ENCODE data around the gene LTBP1. TPM values are rescaled to one million over a fixed set of nuclear protein-coding genes. Genes with fewer than 3 reads are reported as not detected.

LTBP1 gene
- total RNA-seq, 1 donor from 2014 or later: 0.07 TPM

DNA sequence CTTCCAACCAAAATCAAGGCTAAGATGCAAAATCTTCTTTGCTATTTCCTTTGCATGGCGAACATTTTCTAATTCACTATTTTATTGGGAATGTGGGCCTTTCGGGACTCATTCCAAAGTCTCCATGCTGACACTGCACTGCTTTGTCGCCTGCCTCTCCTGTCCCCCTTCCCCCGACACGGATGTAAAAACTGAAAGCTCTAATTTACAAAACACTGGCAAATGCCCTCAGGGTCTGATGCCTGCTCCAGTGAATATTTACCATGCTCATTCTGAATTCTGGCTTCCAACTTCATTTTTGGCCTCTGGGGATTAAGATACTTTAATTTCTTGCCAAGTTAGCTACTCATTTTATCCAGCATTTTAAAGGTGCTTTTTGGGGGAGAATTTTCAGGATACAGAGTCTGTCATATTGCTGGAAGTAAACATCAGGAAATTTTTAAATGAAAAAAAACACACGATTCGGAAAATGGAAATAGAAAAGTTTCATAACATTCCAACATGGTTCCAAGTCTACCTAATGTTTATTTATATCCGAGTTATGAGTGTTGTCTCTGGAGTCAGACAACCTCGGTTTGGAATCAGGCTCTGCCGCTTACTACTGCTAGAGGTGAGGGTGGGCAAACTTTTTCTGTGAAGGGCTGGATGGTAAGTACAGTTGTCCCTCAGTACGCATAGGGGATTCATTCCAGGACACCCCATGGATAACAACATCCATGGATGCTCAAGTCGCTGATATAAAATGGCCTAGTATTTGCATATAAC is 14.6 kb upstream of the LTBP1 start:
- CTCF ChIA-PET: no interaction called here
- intact Hi-C loops (cut with micrococcal nuclease): no loop called here
- no peaks in the 10 kb centered on the region for H3K9me3 Mint-ChIP-seq
- H3K4me3 Mint-ChIP-seq: no peak overlapping the region
- TF ChIP-seq, protein P1, sequence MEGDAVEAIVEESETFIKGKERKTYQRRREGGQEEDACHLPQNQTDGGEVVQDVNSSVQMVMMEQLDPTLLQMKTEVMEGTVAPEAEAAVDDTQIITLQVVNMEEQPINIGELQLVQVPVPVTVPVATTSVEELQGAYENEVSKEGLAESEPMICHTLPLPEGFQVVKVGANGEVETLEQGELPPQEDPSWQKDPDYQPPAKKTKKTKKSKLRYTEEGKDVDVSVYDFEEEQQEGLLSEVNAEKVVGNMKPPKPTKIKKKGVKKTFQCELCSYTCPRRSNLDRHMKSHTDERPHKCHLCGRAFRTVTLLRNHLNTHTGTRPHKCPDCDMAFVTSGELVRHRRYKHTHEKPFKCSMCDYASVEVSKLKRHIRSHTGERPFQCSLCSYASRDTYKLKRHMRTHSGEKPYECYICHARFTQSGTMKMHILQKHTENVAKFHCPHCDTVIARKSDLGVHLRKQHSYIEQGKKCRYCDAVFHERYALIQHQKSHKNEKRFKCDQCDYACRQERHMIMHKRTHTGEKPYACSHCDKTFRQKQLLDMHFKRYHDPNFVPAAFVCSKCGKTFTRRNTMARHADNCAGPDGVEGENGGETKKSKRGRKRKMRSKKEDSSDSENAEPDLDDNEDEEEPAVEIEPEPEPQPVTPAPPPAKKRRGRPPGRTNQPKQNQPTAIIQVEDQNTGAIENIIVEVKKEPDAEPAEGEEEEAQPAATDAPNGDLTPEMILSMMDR (IDR thresholded peaks at IDR 0.05): no peak
- ATAC-seq (ENCODE audit: low read depth) (no peak), DNase-seq (no peak)
- H3K36me3 Mint-ChIP-seq (ENCODE audit: low read depth): no peaks in the 10 kb centered on the region
- POLR2A ChIA-PET: no interaction called here
- H3K27me3 Mint-ChIP-seq: peaks cover 12% of the 10 kb centered on the region
- no peaks in the 10 kb centered on the region for H3K4me1 Mint-ChIP-seq
- H3K27ac Mint-ChIP-seq: no peak overlapping the region

DNA sequence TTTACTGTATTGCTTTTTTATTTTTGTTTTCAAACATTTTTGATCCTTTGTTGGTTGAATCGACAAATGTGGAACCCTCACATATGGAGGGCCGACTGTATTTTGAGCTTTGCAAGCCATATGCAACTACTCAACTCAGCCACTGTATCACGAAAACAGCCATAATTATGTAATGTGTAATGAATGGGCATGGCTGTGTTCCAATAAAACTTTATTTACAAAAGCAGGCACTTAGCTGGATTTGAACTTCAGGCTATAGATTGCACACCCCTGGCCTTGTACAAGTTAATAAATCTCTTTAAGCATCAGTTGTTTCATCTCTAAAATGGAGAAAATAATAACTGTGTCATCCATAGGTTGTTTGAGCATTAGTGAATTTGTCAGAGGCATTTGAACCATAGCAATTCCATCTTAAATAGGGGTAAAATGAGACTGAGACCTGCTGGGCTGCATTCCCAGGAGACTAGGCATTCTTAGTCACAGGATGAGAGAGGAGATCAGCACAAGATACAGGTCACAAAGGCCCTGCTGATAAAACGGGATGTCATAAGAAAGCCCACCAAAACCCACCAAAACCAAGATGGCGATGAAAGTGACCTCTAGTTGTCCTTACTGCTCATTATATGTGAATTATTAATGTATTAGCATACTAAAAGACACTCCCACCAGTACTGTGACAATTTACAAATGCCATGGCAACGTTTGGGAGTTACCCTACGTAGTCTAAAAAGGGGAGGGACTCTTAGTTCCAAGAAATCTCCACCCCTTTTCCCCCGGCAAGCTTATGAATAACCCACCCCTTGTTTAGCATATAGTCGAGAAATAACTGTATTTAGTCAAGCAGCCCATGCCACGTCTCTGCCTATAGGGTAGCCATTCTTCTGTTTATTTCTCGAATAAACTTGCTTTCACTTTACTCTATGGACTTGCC is 13.7 kb upstream of the LTBP1 start:
- intact Hi-C loops (cut with micrococcal nuclease): no loop called here
- ChIA-PET CTCF (no interaction called here), POLR2A (no interaction called here)
- Mint-ChIP-seq H3K27me3 (peaks cover 7% of the 10 kb centered on the region), H3K36me3 (ENCODE audit: low read depth) (no peaks in the 10 kb centered on the region), H3K27ac (no peak overlapping the region), H3K4me1 (no peaks in the 10 kb centered on the region), H3K9me3 (no peaks in the 10 kb centered on the region), H3K4me3 (no peak overlapping the region)
- no peak for DNase-seq
- TF ChIP-seq, protein P1 (IDR thresholded peaks at IDR 0.05): no peak
- no peak for ATAC-seq (ENCODE audit: low read depth)

DNA sequence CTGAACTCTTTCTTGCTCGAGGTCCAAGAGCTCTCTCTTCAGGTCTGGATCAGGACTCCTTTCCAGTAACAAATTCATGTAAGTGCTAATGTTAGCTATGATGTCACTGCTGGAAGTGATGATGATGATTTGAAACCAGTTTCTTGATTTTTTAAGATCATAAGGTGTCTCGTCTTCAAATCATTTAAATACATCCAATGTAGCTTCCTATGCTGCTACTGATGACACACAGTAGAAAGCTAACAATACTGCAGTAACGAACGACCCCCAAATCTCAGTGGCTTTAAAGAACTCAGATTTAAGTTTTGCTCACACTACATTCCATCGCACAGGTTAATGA is 13.0 kb upstream of the LTBP1 start:
- CTCF ChIA-PET: no interaction called here
- Mint-ChIP-seq H3K27ac (no peak overlapping the region), H3K36me3 (ENCODE audit: low read depth) (no peaks in the 10 kb centered on the region), H3K4me3 (no peak overlapping the region), H3K27me3 (peaks cover 8% of the 10 kb centered on the region), H3K9me3 (no peaks in the 10 kb centered on the region), H3K4me1 (no peaks in the 10 kb centered on the region)
- POLR2A ChIA-PET: no interaction called here
- TF ChIP-seq, protein P1 (IDR thresholded peaks at IDR 0.05): no peak
- DNase-seq: no peak
- ATAC-seq (ENCODE audit: low read depth): no peak
- intact Hi-C loops (cut with micrococcal nuclease): no loop called here

DNA sequence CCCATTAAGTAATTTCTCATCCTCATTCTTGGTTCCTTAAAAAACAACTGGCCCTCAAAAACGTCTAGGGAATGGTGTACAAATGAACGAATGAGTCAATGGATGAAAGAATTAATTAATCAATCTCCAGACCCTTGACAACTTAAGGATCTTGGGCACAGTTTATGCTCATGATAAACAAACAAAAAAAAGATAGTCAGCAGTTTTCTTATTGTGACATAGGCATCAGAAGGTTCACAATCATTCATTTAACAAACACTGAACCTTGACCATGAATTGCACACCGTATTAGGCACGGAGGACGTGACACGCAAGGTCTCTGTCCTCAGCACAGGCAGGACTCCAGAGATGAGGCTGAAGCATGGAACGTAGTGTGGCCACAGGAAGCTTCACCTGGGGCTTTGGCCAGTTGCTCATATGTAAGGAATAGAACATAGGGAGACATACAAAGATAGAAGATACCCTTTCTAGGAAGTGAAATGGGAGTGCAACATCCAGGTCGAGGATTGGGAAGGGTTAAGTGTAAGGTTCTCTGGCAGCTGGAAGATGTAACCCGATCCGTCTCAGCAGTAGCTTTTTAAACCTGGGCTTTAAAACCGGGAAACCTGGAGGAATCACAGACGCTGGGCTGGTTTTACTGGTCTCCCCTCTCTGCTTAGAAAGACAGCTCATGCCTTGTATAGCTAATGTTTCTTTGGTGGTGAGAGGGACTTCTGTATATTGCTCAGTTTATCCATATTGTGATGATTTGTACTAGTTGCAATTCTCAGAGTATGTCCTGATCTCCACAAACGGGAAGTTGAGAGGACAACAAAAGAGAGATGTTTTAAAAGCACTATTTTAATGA is 8.9 kb upstream of the LTBP1 start:
- peaks cover 8% of the 10 kb centered on the region for H3K27me3 Mint-ChIP-seq
- TF ChIP-seq, protein P1 (IDR thresholded peaks at IDR 0.05): no peak
- no peaks in the 10 kb centered on the region for H3K4me1 Mint-ChIP-seq
- no peaks in the 10 kb centered on the region for H3K9me3 Mint-ChIP-seq
- no peaks in the 10 kb centered on the region for H3K36me3 Mint-ChIP-seq (ENCODE audit: low read depth)
- CTCF ChIA-PET: no interaction called here
- ATAC-seq (ENCODE audit: low read depth): no peak
- intact Hi-C loops (cut with micrococcal nuclease): no loop called here
- no peak overlapping the region for H3K4me3 Mint-ChIP-seq
- no peak for DNase-seq
- POLR2A ChIA-PET: no interaction called here
- H3K27ac Mint-ChIP-seq: no peak overlapping the region

DNA sequence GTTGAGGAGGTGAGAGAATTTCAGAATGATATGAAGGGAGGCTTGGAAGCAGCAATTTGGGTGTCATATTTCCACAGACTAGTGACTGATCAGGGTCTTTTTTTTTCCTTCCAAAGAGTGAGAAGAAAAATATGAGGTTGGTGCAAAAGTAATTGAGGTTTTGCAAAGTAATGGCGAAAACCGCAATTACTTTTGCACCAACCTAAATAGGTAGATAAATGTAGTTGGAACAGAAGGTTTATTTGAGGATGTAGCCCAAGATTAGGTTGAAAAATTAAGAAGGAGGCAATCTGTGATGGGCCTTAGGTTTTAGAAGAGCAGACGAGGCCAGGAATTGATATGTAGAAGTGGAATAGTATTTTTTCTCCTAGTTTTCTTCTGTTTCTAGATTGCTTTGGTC is 7.8 kb upstream of the LTBP1 start:
- no peak overlapping the region for H3K4me3 Mint-ChIP-seq
- ATAC-seq (ENCODE audit: low read depth) (no peak), DNase-seq (no peak)
- TF ChIP-seq, protein P1 (IDR thresholded peaks at IDR 0.05): no peak
- peaks cover 8% of the 10 kb centered on the region for H3K27me3 Mint-ChIP-seq
- ChIA-PET CTCF (no interaction called here), POLR2A (no interaction called here)
- no peaks in the 10 kb centered on the region for H3K36me3 Mint-ChIP-seq (ENCODE audit: low read depth)
- intact Hi-C loops (cut with micrococcal nuclease): no loop called here
- H3K27ac Mint-ChIP-seq: no peak overlapping the region
- no peaks in the 10 kb centered on the region for H3K9me3 Mint-ChIP-seq
- no peaks in the 10 kb centered on the region for H3K4me1 Mint-ChIP-seq

Data from activated B cell treated with CpG ODN at 0.5 μM for 24 hours (primary cell).